ENCODE measurements around the gene CFHR2. TPM values are rescaled to one million over a fixed set of nuclear protein-coding genes. Genes with fewer than 3 reads are reported as not detected.

CFHR2 gene
- total and polyA plus RNA-seq, 7 experiments from 2014 or later, result 0.44 TPM; not detected in 6

GRCh38 chr1:196997423-196997822 is 53.9 kb downstream of the CFHR2 start:
- Histone ChIP-seq H3K27ac (ENCODE audit: low read depth, low read length) (no peak overlapping the region), H3K36me3 (ENCODE audit: control insufficient read depth in 2 of 3, insufficient read depth in 3 of 3, low read length in 3 of 3) (no peaks in the 10 kb centered on the region), H3K4me1 (ENCODE audit: control insufficient read depth in 2 of 2, insufficient read depth in 2 of 2, low read length in 2 of 2) (no peaks in the 10 kb centered on the region), H3K9me3 (ENCODE audit: control insufficient read depth in 2 of 3, low read length in 3 of 3) (no peaks in the 10 kb centered on the region), H3K4me3 (ENCODE audit: low read length) (no peak overlapping the region), H3K27me3 (ENCODE audit: control insufficient read depth in 2 of 2, insufficient read depth in 2 of 2, low read length in 2 of 2) (no peaks in the 10 kb centered on the region)
- H3K4me3 Mint-ChIP-seq, result no peak overlapping the region
- ATAC-seq (no peak), DNase-seq (no peak)
- CTCF ChIA-PET, result no interaction called here
- H3K27ac Mint-ChIP-seq, result no peak overlapping the region
- no peaks in the 10 kb centered on the region for H3K36me3 Mint-ChIP-seq
- POLR2A ChIA-PET, result no interaction called here
- H3K27me3 Mint-ChIP-seq, result peaks cover 0 to 1% (median 0%) of the 10 kb centered on the region in 5 donors
- H3K4me1 Mint-ChIP-seq, result no peaks in the 10 kb centered on the region
- peaks cover 0 to 2% (median 0%) of the 10 kb centered on the region in 11 donors for H3K9me3 Mint-ChIP-seq
- intact Hi-C loops (cut with micrococcal nuclease), result no loop called here

DNA sequence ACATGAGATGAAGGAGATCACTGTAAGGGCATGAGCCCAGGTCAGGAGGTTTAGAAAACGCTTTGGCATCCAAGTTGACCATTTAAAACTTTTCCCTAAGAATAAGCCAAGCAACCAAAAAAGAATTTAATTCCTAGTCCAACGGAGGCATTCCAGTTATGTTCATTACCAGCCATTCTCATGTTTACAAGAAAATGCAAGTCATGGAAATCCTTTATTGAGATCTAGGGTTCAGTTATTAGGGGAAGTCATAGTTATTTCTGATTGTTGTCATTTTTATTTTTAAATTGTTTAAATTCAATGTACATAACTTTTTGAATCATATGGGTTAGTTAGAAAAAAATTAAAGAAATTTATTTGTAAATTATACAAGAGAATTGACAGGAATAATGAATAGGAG is 58.3 kb downstream of the CFHR2 start:
- H3K27me3 ChIP-seq (ENCODE audit: control insufficient read depth in 2 of 2, insufficient read depth in 2 of 2, low read length in 2 of 2), result no peaks in the 10 kb centered on the region
- no peak overlapping the region for H3K27ac ChIP-seq (ENCODE audit: low read depth, low read length)
- H3K27ac Mint-ChIP-seq, result no peak overlapping the region
- no peaks in the 10 kb centered on the region for H3K36me3 ChIP-seq (ENCODE audit: control insufficient read depth in 2 of 3, insufficient read depth in 3 of 3, low read length in 3 of 3)
- POLR2A ChIA-PET, result no interaction called here
- DNase-seq, result no peak
- H3K4me1 ChIP-seq (ENCODE audit: control insufficient read depth in 2 of 2, insufficient read depth in 2 of 2, low read length in 2 of 2), result no peaks in the 10 kb centered on the region
- H3K4me1 Mint-ChIP-seq, result no peaks in the 10 kb centered on the region
- no peaks in the 10 kb centered on the region for H3K36me3 Mint-ChIP-seq
- H3K27me3 Mint-ChIP-seq, result peaks cover 0 to 4% (median 0%) of the 10 kb centered on the region in 5 donors
- no peaks in the 10 kb centered on the region for H3K9me3 Mint-ChIP-seq
- H3K4me3 Mint-ChIP-seq, result no peak overlapping the region
- CTCF ChIA-PET, result no interaction called here
- intact Hi-C loops (cut with micrococcal nuclease), result no loop called here
- ATAC-seq, result no peak
- no peaks in the 10 kb centered on the region for H3K9me3 ChIP-seq (ENCODE audit: control insufficient read depth in 2 of 3, low read length in 3 of 3)
- no peak overlapping the region for H3K4me3 ChIP-seq (ENCODE audit: low read length)

DNA sequence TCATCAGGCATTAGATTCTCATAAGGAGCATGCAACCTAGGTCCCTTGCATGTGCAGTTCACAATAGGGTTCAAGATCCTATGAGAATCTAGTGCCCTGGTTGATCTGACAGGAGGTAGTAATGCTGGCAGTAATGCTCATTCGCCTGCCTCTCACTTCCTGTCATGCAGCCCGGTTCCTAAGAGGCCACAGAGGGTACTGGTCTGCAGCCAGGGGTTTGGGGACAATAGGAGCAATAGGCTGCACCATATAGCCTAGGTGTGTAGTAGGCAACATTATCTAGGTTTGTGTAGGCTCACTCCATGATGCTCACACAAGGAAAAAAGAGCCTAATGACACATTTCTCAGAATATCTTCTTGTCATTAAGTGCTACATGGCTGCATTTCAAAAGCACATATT is 59.6 kb downstream of the CFHR2 start:
- H3K27ac ChIP-seq (ENCODE audit: low read depth, low read length), result no peak overlapping the region
- no peaks in the 10 kb centered on the region for H3K27me3 ChIP-seq (ENCODE audit: control insufficient read depth in 2 of 2, insufficient read depth in 2 of 2, low read length in 2 of 2)
- H3K4me3 ChIP-seq (ENCODE audit: low read length), result no peak overlapping the region
- DNase-seq, result no peak
- no peaks in the 10 kb centered on the region for H3K4me1 Mint-ChIP-seq
- POLR2A ChIA-PET, result no interaction called here
- no peak for ATAC-seq
- intact Hi-C loops (cut with micrococcal nuclease), result no loop called here
- H3K36me3 Mint-ChIP-seq, result no peaks in the 10 kb centered on the region
- H3K9me3 Mint-ChIP-seq, result no peaks in the 10 kb centered on the region
- peaks cover 0 to 5% (median 3%) of the 10 kb centered on the region in 5 donors for H3K27me3 Mint-ChIP-seq
- CTCF ChIA-PET, result no interaction called here
- no peaks in the 10 kb centered on the region for H3K9me3 ChIP-seq (ENCODE audit: control insufficient read depth in 2 of 3, low read length in 3 of 3)
- H3K27ac Mint-ChIP-seq, result no peak overlapping the region
- H3K36me3 ChIP-seq (ENCODE audit: control insufficient read depth in 2 of 3, insufficient read depth in 3 of 3, low read length in 3 of 3), result no peaks in the 10 kb centered on the region
- H3K4me1 ChIP-seq (ENCODE audit: control insufficient read depth in 2 of 2, insufficient read depth in 2 of 2, low read length in 2 of 2), result no peaks in the 10 kb centered on the region
- no peak overlapping the region for H3K4me3 Mint-ChIP-seq

GRCh38 chr1:197008861-197009260 is 65.3 kb downstream of the CFHR2 start:
- H3K27me3 Mint-ChIP-seq, result peaks cover 0 to 15% (median 9%) of the 10 kb centered on the region in 5 donors
- intact Hi-C loops (cut with micrococcal nuclease), result no loop called here
- DNase-seq (no peak), ATAC-seq (no peak)
- no peaks in the 10 kb centered on the region for H3K27me3 ChIP-seq (ENCODE audit: control insufficient read depth in 2 of 2, insufficient read depth in 2 of 2, low read length in 2 of 2)
- no peaks in the 10 kb centered on the region for H3K9me3 ChIP-seq (ENCODE audit: control insufficient read depth in 2 of 3, low read length in 3 of 3)
- peaks cover 0 to 3% (median 0%) of the 10 kb centered on the region in 5 donors for H3K36me3 Mint-ChIP-seq
- H3K4me3 ChIP-seq (ENCODE audit: low read length), result no peak overlapping the region
- no peak overlapping the region for H3K27ac Mint-ChIP-seq
- H3K4me1 Mint-ChIP-seq, result peaks cover 0 to 2% (median 0%) of the 10 kb centered on the region in 7 donors
- H3K9me3 Mint-ChIP-seq, result peaks cover 2 to 21% (median 9%) of the 10 kb centered on the region in 11 donors
- no peak overlapping the region for H3K27ac ChIP-seq (ENCODE audit: low read depth, low read length)
- CTCF ChIA-PET, result no interaction called here
- POLR2A ChIA-PET, result no interaction called here
- no peaks in the 10 kb centered on the region for H3K36me3 ChIP-seq (ENCODE audit: control insufficient read depth in 2 of 3, insufficient read depth in 3 of 3, low read length in 3 of 3)
- no peak overlapping the region for H3K4me3 Mint-ChIP-seq
- no peaks in the 10 kb centered on the region for H3K4me1 ChIP-seq (ENCODE audit: control insufficient read depth in 2 of 2, insufficient read depth in 2 of 2, low read length in 2 of 2)

Other genes starting within 250 kb of the CFHR2 start
- not detected for gene CFHR3, start 168.9 kb upstream of the CFHR2 start, total RNA-seq
- gene CFHR3, start 168.9 kb upstream of the CFHR2 start, polyA plus RNA-seq, result not detected
- gene CFHR1, start 124.0 kb upstream of the CFHR2 start, total RNA-seq, result not detected
- not detected for gene CFHR1, start 124.0 kb upstream of the CFHR2 start, polyA plus RNA-seq
- gene CFHR4, start 55.7 kb upstream of the CFHR2 start, total RNA-seq, result not detected
- gene CFHR4, start 55.7 kb upstream of the CFHR2 start, polyA plus RNA-seq, result not detected
- not detected for gene CFHR5, start 33.8 kb downstream of the CFHR2 start, total RNA-seq
- gene CFHR5, start 33.8 kb downstream of the CFHR2 start, polyA plus RNA-seq, result not detected
- gene F13B, start 123.5 kb downstream of the CFHR2 start, total RNA-seq, result not detected
- gene F13B, start 123.5 kb downstream of the CFHR2 start, polyA plus RNA-seq, result not detected
- gene ASPM, start 202.9 kb downstream of the CFHR2 start, total RNA-seq, result 10 to 100 TPM in 1 of 5 experiments, under 1 TPM in 4; 0.08 to 48.8 (median 0.24) TPM
- under 1 TPM in 1 of 2 donors, not detected in 1; 0.03 TPM for gene ASPM, start 202.9 kb downstream of the CFHR2 start, polyA plus RNA-seq

Measured in naive thymus-derived CD4-positive, alpha-beta T cell (primary cell).